B cell (primary cell): ENCODE data around the gene PDE10A. TPM values are rescaled to one million over a fixed set of nuclear protein-coding genes. Genes with fewer than 3 reads are reported as not detected.

Experiments used
- ATAC-seq: fragments of 200-7000 bp; cut with Tn5 transposase; one replicate; pipeline ENCODE4 v1.10.0; 2021; ENCODE audit warnings: low read depth, mild to moderate bottlenecking, moderate number of reproducible peaks, moderate library complexity
- CTCF ChIA-PET: fragments of 350-600 bp; sonication (Branson Sonifier 250); formaldehyde crosslinking; loops from one replicate; lab custom pipeline; 2021; ENCODE audit warnings: antibody characterized with exemption, inconsistent platforms; lab: Charles Lee
- POLR2A ChIA-PET: fragments of 350-600 bp; sonication (Branson Sonifier 250); formaldehyde crosslinking; loops from one replicate; lab custom pipeline; 2021; ENCODE audit warnings: antibody characterized with exemption; lab: Charles Lee
- DNase-seq: peaks from one replicate; pipeline ENCODE4 v3.0.0; 2013
- H2AFZ ChIP-seq: 2 replicates; pipeline ENCODE4 v1.6.1; 2012; ENCODE audit warnings: mild to moderate bottlenecking, low read depth, low read length; ENCODE audit not compliant: insufficient read depth, poor library complexity, severe bottlenecking
- H3K27ac ChIP-seq, 2 donors: 1 replicate in 1 of 2; 2 replicates in 1 of 2; pipeline ENCODE4 v1.5.1; 2012 to 2013; ENCODE audit warnings: low read length in 2 of 2, mild to moderate bottlenecking in 2 of 2, moderate library complexity in 1 of 2
- H3K27me3 ChIP-seq, 4 experiments: fragments of 200-600 bp in 1 of 4; sonication (generic) in 1 of 4; replicated peaks in 1 of 4; 1 replicate in 2 of 4; 2 replicates in 2 of 4; pipeline versions ENCODE4 v1.6.1 to v1.7.0; 2013 to 2016; ENCODE audit warnings: low read length in 3 of 4, mild to moderate bottlenecking in 2 of 4, mixed read lengths in 1 of 4, moderate library complexity in 1 of 4; ENCODE audit not compliant: insufficient read depth in 4 of 4, control insufficient read depth in 3 of 4; ENCODE audit errors: control extremely low read depth in 1 of 4
- H3K36me3 ChIP-seq, 2 experiments: replicated peaks in 1 of 2; 1 replicate in 1 of 2; 2 replicates in 1 of 2; pipeline versions ENCODE4 v1.6.1 to v1.7.1; 2013; ENCODE audit warnings: low read length in 1 of 2; ENCODE audit not compliant: insufficient read depth in 2 of 2, control insufficient read depth in 1 of 2; ENCODE audit errors: control extremely low read depth in 1 of 2, extremely low read depth in 1 of 2
- H3K4me1 ChIP-seq, 2 donors: fragments of 200-600 bp in 1 of 2; sonication (generic) in 1 of 2; 1 replicate in 1 of 2; 2 replicates in 1 of 2; pipeline versions ENCODE4 v1.5.1 to v1.6.1; 2013 to 2017; ENCODE audit warnings: low read length in 2 of 2; ENCODE audit not compliant: control insufficient read depth in 2 of 2, insufficient read depth in 2 of 2
- H3K4me2 ChIP-seq: replicated peaks from 2 replicates; pipeline ENCODE3; 2012; ENCODE audit warnings: mild to moderate bottlenecking, low read depth, low read length; ENCODE audit not compliant: poor library complexity, severe bottlenecking
- H3K4me3 ChIP-seq, 5 experiments: fragments of 200-600 bp in 1 of 5; sonication (generic) in 1 of 5; 1 replicate in 3 of 5; 2 replicates in 2 of 5; pipeline versions ENCODE4 v1.5.1 to v1.7.0; 2011 to 2016; ENCODE audit warnings: low read length in 4 of 5, mild to moderate bottlenecking in 4 of 5, low read depth in 2 of 5, control low read depth in 1 of 5, moderate library complexity in 1 of 5; ENCODE audit not compliant: insufficient read depth in 1 of 5; ENCODE audit errors: control extremely low read depth in 1 of 5, extremely low read depth in 1 of 5
- H3K79me2 ChIP-seq: fragments of 200-600 bp; sonication (generic); one replicate; pipeline ENCODE4 v1.6.0; 2016; ENCODE audit warnings: low read length; ENCODE audit not compliant: control insufficient read depth, insufficient read depth
- H3K9ac ChIP-seq: fragments of 200-600 bp; sonication (generic); 2 replicates; pipeline ENCODE4 v1.6.1; 2017; ENCODE audit warnings: mild to moderate bottlenecking, low read length, moderate library complexity
- H3K9me3 ChIP-seq, 3 donors: one replicate each; pipeline versions ENCODE4 v1.6.1 to v1.7.1; 2013; ENCODE audit warnings: low read length in 2 of 3; ENCODE audit not compliant: control insufficient read depth in 2 of 3, insufficient read depth in 1 of 3; ENCODE audit errors: control extremely low read depth in 1 of 3
- H4K20me1 ChIP-seq: 2 replicates; pipeline ENCODE4 v1.6.0; 2012; ENCODE audit warnings: mild to moderate bottlenecking, low read length; ENCODE audit not compliant: insufficient read depth, control insufficient read depth, poor library complexity, severe bottlenecking
- H3K27ac Mint-ChIP-seq: one replicate; pipeline ENCODE4 v1.8.0; 2021; ENCODE audit warnings: mixed read lengths
- H3K27me3 Mint-ChIP-seq: one replicate; pipeline ENCODE4 v1.8.0; 2021; ENCODE audit warnings: mixed read lengths
- H3K4me1 Mint-ChIP-seq: one replicate; pipeline ENCODE4 v1.8.0; 2021; ENCODE audit warnings: mixed read lengths
- H3K4me3 Mint-ChIP-seq: one replicate; pipeline ENCODE4 v1.8.0; 2021; ENCODE audit warnings: mixed read lengths
- H3K9me3 Mint-ChIP-seq: one replicate; pipeline ENCODE4 v1.8.0; 2022; ENCODE audit warnings: mixed read lengths; ENCODE audit not compliant: insufficient read depth
- CTCF ChIP-seq: fragments of 200-600 bp; IDR thresholded peaks from one replicate; pipeline ENCODE4 v1.8.0; 2022; ENCODE audit warnings: antibody characterized with exemption, mild to moderate bottlenecking
- EZH2 ChIP-seq: IDR thresholded peaks from 2 replicates; pipeline ENCODE4 v1.6.1; 2012; ENCODE audit warnings: borderline replicate concordance, low read depth, mild to moderate bottlenecking, moderate library complexity, low read length; ENCODE audit not compliant: insufficient read depth, poor library complexity, severe bottlenecking
- WGBS: methylation state at CpG from one replicate; pipeline ENCODE4 v1.1.5; 2013; ENCODE audit warnings: missing lambda C conversion rate; ENCODE audit not compliant: insufficient coverage; 5-methylcytosine and 5-hydroxymethylcytosine counted together
- intact Hi-C: fragments of 100-400 bp; cut with micrococcal nuclease; formaldehyde crosslinking; loops from one replicate; pipeline ENCODE4 v1.10.0; 2022
- polyA plus RNA-seq: library from polyadenylated mRNA; depleted of rRNA; stranded (reverse); fragments of >200 nt; gene quantifications from 2 replicates; pipeline ENCODE4 v1.2.3, GENCODE V29; 2012
- total RNA-seq, 2 donors: library from RNA; stranded (reverse); fragments of 120-200 nt in 1 of 2; gene quantifications; 1 replicate in 1 of 2; 2 replicates in 1 of 2; pipeline versions ENCODE4 v1.2.3 to v1.2.4, GENCODE V29; 2013 to 2022

Gene PDE10A
- total and polyA plus RNA-seq, 2 donors (not counting 1 experiment from before 2014, with no cell fraction given): not detected

GRCh38 chr6:165652766-165653165, 10.3 kb downstream of the PDE10A start:
- Histone ChIP-seq H3K27me3 (no peaks in the 10 kb centered on the region), H3K4me1 (no peaks in the 10 kb centered on the region), H2AFZ (no peak overlapping the region), H3K36me3 (no peaks in the 10 kb centered on the region), H3K9me3 (peaks cover 0 to 6% (median 0%) of the 10 kb centered on the region in 3 donors), H3K9ac (no peak overlapping the region), H3K4me3 (no peak overlapping the region), H3K4me2 (no peak overlapping the region), H3K27ac (no peak overlapping the region), H4K20me1 (no peaks in the 10 kb centered on the region), H3K79me2 (no peaks in the 10 kb centered on the region)
- Mint-ChIP-seq H3K9me3 (no peaks in the 10 kb centered on the region), H3K27ac (no peak overlapping the region), H3K4me3 (no peak overlapping the region), H3K4me1 (no peaks in the 10 kb centered on the region), H3K27me3 (peaks cover 4% of the 10 kb centered on the region)
- TF ChIP-seq CTCF (no peak), EZH2 (no peak)
- ChIA-PET POLR2A (no interaction called here), CTCF (no interaction called here)
- ATAC-seq: no peak
- intact Hi-C loops: no loop called here
- no peak for DNase-seq
- WGBS: no CpG with 5 or more reads among the region's 5 CpGs

GRCh38 chr6:165649166-165650137, 13.6 kb downstream of the PDE10A start:
- Histone ChIP-seq H3K4me3 (no peak overlapping the region), H3K4me2 (no peak overlapping the region), H2AFZ (no peak overlapping the region), H3K27me3 (no peaks in the 10 kb centered on the region), H3K9me3 (peaks cover 0 to 3% (median 0%) of the 10 kb centered on the region in 3 donors), H4K20me1 (no peaks in the 10 kb centered on the region), H3K9ac (no peak overlapping the region), H3K79me2 (no peaks in the 10 kb centered on the region), H3K36me3 (no peaks in the 10 kb centered on the region), H3K4me1 (no peaks in the 10 kb centered on the region), H3K27ac (no peak overlapping the region)
- Mint-ChIP-seq H3K4me3 (no peak overlapping the region), H3K27ac (no peak overlapping the region), H3K27me3 (no peaks in the 10 kb centered on the region), H3K9me3 (no peaks in the 10 kb centered on the region), H3K4me1 (no peaks in the 10 kb centered on the region)
- WGBS: 79% methylated on average over 7 of the region's 11 CpGs
- ChIA-PET POLR2A (no interaction called here), CTCF (no interaction called here)
- intact Hi-C loops: no loop called here
- ATAC-seq (no peak), DNase-seq (no peak)
- TF ChIP-seq CTCF (no peak), EZH2 (no peak)
